Measurements from ENCODE around the gene ATF6.

ATF6 gene

DNA sequence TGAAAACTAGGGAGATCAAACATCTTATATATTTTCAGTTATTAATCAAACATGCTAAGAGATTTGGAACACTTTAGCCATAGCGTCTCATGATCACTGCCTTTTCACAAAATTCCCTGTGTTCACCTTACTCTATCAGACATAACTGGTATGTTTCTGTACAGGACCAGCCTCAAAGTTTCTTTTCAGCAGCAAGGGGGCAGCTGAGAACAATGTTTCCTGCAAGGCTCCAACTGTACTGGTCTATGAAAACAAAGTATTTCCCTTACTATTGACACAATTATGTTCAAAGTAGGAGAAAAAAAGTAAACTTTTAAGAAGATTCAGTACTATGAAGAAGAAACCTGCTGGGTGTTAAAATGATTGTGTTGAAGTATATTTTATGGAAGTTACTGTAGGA is 98.5 kb downstream of the ATF6 start:
- in situ Hi-C loops (cut with MboI; ENCODE audit: low pct_unique_long_range_greater_than_20kb, low sequenced_read_pairs): no loop called here
- no peak for DNase-seq

DNA sequence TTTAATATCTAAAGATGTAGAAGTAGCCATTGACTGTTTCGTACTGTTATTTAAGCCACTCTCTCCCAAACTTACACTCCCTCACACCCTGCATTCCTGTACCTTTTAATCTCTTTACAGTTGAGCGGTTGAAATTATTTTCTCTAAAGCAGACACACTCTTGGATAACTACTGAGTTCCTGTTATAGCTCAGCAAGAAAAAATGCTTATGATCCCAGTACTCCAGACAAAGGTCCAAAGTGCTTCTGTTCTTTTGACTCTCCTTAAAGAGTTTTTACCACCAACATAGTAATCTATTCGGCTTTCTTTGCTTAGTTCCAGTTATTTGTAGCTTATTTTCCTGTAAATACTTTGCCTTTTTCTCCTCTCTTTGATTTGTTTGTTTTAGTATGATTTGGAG is 100.1 kb downstream of the ATF6 start:
- in situ Hi-C loops (cut with MboI; ENCODE audit: low pct_unique_long_range_greater_than_20kb, low sequenced_read_pairs): no loop called here

DNA sequence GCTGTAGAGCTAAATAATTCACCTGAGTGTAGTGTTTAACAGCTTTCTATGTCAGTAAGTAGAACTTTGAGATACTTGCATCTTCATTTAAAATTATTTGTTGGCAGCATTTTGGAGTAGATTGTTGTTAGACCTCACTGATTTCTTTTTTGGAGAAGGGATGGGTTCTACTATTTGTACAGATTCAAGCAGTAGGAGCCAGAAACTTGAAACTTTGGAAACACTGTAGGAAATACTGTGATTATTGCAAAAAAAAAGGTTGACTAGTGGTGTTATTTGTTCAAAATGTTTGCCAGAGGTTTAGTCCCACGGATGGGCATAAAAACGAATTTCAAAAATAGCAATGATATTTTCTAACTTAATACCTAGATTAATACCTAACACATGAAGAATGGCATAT is 102.7 kb downstream of the ATF6 start:
- in situ Hi-C loops (cut with MboI; ENCODE audit: low pct_unique_long_range_greater_than_20kb, low sequenced_read_pairs): no loop called here
- no peak for DNase-seq

More for the DNA sequence above, 100.1 kb downstream of the ATF6 start:
- no peak for DNase-seq

DNA sequence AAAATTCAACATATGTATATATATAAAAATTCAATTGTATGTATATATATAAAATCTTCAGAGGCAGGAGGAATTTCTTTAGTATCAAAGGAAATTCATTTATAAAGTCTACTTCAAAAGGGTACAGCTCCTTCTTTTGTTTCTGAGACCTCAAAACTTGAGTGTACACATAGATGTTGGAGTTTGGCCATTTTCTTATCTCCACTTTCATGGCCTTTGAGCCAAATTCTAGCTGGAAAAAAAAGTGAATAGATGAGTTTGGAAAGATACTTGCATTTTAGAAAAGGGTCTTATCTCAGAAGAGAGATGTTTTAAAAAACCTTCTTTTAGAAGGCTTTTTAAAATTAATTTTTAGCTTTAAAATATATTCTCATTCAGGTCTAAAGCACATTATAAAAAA is 103.2 kb downstream of the ATF6 start:
- in situ Hi-C loops (cut with MboI; ENCODE audit: low pct_unique_long_range_greater_than_20kb, low sequenced_read_pairs): no loop called here
- DNase-seq: no peak

DNA sequence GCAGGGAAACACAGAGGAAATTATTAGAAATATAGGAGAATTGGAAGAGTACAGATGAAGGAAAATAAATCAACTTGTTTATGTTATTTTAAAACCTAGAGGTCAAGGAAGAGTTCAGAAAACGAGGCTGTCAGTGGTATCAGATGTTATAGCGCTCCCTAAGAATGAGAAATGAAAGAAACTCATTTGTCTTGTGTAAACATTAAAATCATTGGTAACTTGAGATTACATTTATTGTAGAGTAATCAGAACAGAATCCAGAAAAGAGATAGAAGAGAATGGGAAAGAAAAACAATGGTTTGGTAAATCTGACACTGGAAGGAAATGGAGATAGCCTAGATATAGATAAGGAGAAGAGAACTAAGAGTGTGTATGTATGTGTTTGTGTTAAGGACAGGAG is 106.4 kb downstream of the ATF6 start:
- in situ Hi-C loops (cut with MboI; ENCODE audit: low pct_unique_long_range_greater_than_20kb, low sequenced_read_pairs): no loop called here
- no peak for DNase-seq

DNA sequence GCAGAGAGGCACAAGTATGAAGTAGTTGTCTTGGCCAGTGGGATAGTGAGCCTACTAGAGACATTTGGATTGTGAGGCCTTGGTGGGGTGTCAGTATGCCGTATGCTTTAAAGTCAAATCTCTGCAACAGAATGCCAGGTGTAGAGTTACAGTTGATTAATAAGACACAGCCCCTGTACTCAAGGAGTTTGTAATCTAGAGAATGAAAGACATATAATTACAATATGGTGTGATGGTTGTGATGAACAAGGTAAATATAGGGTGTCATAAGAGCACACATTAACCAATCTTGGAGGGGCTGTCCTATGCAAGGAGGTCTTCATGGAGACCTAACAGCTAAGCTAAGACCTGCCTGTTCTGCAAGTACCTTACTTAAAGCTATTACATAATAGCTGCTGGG is 113.1 kb downstream of the ATF6 start:
- in situ Hi-C loops (cut with MboI; ENCODE audit: low pct_unique_long_range_greater_than_20kb, low sequenced_read_pairs): no loop called here
- no peak for DNase-seq

DNA sequence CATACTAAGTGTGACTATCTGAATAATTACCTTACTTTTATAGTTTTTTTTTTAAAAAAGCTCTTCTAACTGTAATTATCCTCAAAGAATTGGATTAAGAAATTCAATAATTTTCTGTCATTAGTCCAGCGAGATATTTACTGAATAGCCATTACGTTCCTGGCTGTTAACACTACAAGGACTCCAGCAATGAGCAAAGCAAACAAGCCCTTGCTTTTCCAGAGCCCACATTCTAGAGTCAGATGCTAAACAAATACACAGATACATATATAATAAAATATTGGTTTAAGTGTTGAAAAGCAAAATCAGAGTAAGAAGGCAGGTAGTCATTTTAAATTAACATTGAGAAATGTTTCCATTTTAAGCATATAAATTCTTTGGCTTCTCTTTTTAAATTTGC is 118.4 kb downstream of the ATF6 start:
- DNase-seq: no peak
- in situ Hi-C loops (cut with MboI; ENCODE audit: low pct_unique_long_range_greater_than_20kb, low sequenced_read_pairs): no loop called here

DNA sequence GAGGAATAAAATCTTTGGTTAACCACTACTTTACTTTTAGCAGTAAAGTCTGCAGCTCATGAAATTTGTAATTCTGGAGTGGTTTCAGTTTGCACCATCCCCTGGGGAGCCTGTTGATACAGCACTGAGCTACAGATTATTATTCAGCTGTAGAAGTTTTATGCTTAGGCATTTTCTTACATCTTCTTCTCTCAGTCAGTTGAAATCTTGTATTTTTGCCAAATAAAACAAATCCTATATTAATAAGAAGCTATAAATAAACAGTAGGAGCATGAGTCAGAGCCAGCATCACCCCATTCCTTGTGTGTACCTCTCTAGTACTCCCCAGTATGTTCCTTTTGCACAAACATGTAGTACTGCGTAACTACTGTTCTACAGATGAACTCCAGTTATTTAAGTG is 118.9 kb downstream of the ATF6 start:
- DNase-seq: no peak
- in situ Hi-C loops (cut with MboI; ENCODE audit: low pct_unique_long_range_greater_than_20kb, low sequenced_read_pairs): no loop called here

DNA sequence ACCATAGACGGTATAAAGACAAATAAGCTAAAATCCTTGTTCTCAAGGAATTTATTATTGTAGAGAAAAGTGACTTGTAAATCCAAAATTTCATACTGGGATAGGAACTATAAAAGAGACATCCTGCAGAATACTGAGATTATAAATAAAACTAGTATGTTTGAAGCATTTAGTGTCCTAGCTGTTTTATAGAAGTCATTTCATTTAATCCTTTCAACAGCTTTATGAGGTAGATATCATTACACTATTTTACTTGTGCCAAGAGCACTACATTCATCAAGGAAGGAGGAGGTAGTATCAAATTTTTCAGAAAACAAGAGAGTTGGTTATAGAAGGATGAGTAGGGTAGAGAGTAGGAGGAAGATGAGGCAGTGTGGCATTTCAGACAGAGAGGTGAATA is 119.6 kb downstream of the ATF6 start:
- no peak for DNase-seq
- in situ Hi-C loops (cut with MboI; ENCODE audit: low pct_unique_long_range_greater_than_20kb, low sequenced_read_pairs): no loop called here

DNA sequence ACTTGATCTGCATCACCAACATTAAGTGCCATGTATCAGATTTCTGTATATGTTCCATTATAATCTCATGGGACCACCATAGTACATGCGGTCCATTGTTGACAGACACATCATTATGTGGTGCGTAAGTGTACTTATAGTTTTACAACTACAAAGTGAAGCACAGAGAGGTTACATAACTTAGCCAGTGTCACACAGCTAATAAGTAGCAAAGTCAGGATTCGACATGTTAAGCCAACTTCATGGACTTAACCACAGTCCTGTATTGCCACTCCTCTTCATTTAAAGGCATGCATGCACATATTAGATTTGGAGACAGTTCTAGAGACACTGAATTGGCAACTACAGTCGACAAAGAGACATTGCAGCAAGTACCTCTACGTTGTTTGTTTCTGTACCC is 120.5 kb downstream of the ATF6 start:
- in situ Hi-C loops (cut with MboI; ENCODE audit: low pct_unique_long_range_greater_than_20kb, low sequenced_read_pairs): no loop called here
- DNase-seq: no peak

DNA sequence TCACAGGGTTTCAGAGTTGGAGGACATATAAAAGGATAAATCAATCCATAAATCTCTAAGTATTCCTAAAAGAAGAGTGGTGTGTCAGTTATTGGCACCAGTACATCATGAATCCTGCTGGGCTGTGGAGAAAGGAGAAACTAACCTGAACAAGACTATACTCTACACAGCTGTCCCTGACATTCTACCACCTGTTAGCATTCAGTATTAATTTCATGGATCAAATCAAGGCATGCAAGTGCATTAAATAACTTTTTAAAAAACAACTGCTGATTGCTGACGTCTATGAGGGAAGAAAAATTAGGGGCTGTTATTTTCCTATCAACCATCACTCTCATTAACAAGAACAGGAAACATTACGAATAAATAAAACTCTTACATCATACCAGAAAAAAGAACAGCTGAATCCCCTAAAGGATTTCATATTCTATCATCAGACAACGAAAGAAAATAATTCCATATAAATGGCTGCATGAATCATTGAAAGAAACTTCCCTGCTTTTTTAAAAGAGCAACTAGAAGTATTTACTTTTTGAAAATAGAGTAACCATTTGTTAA is 121.7 kb downstream of the ATF6 start:
- DNase-seq: no peak
- in situ Hi-C loops (cut with MboI; ENCODE audit: low pct_unique_long_range_greater_than_20kb, low sequenced_read_pairs): no loop called here

DNA sequence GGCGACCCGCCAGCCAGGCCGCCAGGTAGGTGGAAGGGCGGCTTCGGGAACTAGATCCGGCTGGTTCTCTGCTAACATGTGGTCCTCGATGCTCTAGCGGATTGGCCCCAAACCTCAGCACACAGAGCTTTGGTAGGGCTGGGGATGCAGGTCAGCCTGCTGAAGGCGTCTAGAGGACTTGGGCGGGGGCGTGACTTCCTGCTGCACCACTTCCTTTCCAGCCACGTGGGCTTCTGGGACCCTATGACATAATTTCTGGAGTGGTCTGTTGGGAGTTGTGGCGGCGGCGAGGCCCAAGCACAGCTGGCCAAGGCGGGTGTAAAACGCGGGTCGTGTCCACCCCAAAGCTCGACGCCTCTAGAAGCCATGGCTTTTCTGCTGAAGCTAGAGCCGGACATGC is 124.5 kb downstream of the ATF6 start:
- no peak for DNase-seq
- in situ Hi-C loops (cut with MboI; ENCODE audit: low pct_unique_long_range_greater_than_20kb, low sequenced_read_pairs): no loop called here

DNA sequence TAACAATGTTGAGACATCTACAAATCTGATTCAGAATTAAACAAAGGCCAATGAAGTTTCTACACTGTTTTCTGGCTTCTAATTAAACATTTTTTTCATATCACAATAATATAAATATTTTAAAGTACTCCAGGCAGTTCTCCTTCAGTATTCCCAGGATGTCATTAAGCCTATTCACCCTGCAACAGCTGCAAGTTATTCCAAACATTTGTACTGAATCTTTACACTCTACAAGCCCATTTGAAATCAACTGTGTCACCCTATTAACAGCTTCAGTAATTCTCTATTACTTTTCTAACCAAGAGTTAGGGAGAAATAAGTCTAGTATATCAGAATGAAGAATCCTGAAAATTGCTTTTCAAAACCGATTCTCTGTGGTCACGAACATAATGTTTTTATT is 133.0 kb downstream of the ATF6 start:
- in situ Hi-C loops (cut with MboI; ENCODE audit: low pct_unique_long_range_greater_than_20kb, low sequenced_read_pairs): no loop called here
- no peak for DNase-seq

DNA sequence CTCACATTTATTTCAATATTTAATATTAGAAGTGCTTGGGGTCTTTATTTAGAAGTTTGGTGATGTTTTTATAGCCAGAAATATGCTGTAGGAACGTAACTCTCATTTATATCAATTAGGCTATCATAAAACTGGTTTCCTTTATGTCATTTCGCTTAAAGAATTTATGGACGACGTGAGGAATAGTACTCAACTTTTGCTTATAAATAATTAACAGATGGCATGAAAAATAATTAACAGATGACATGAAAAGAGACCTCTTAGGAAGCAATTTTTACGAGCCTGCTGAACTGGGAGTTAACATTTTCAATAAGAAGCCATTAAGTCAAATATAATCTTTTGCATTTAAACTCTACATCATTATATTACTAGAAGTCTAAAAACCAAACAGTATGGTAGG is 134.0 kb downstream of the ATF6 start:
- in situ Hi-C loops (cut with MboI; ENCODE audit: low pct_unique_long_range_greater_than_20kb, low sequenced_read_pairs): no loop called here
- DNase-seq: no peak

DNA sequence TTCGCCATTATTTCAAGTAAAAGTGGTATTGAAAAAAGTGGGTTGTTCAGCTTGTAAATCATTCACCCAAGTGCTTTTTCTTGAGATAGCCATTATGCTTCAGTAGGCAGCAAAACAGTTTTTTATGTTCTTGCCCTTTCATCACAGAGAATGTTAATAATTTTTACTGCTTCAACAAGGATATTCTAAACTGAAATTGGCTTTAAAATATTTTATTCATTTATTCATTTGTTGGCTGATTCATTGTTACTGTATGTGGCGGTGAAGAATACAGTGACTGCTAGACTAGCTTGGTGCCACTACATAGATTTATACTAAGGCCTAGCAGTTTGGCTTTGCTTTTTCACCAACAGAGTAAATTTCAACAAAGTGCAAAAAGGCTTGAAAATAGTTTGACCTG is 136.1 kb downstream of the ATF6 start:
- in situ Hi-C loops (cut with MboI; ENCODE audit: low pct_unique_long_range_greater_than_20kb, low sequenced_read_pairs): no loop called here
- DNase-seq: no peak

DNA sequence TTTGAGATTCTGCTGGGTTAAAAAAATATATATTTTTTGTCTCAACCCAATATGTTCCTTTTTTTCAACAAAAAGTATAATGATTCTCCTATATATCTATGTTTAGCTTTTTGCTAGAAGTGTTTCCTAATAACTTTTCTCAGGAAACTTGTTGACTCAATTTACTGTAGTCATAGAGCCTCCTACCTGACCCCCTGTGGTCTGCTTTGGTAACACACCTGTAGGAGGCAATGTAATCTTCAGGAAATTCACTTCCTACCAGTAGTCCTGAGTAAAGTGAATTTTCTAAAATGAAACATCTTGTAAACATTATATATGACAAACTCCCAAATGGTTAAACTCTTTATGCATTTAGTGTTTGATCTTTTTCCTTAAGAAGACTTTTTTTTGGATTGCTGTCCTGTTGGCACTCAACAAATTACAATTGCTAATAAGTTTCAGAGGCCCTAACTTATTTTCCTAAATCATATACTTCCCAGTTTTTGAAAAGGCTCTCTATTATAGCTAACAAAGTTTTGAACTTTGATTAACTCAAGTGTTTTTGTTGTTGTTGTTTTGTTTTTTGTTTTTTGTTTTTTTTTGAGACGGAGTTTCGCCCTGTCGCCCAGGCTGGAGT is 139.3 kb downstream of the ATF6 start:
- peak; percentile 18 for DNase-seq
- in situ Hi-C loops (cut with MboI; ENCODE audit: low pct_unique_long_range_greater_than_20kb, low sequenced_read_pairs): no loop called here

DNA sequence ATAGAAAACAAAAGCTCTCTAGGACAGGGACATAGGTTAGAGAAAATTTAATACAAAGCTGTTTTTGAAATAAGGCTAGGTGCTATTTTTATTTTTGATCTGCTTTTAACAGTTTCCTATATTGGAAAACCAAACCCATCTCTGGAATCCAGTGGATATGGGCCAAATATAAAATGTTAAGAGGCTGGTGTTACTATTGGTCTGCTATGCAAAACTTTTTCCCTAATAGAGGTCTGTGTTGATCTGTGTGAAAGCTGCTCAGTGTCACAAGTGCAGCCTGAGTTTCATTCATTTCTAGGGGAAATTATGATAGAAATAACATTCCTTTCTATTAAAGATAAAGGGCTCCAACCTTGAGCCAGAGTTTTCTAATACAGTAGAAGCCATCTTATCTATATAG is 141.1 kb downstream of the ATF6 start:
- no peak for DNase-seq

DNA sequence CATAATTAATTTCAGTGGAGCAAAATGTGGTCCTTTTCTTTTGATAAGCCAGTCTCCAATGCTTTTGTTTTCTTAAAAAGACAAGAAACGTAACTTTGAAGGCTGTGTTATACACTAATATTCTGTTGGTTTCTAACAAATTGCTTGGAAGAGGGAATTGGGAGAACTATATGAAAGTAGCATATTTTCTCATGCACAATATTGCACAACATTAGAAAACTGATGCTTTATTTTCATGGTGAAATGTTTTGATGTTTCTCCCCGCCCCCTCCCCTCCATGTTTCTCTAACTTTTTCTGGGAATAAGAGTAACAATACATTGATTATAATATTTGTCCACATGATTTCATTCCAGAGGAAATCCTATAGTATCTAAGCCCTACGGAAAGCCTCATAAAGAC is 142.1 kb downstream of the ATF6 start:
- DNase-seq: no peak
- in situ Hi-C loops (cut with MboI; ENCODE audit: low pct_unique_long_range_greater_than_20kb, low sequenced_read_pairs): no loop called here

More for the DNA sequence above, 141.1 kb downstream of the ATF6 start:
- in situ Hi-C loops (cut with MboI; ENCODE audit: low pct_unique_long_range_greater_than_20kb, low sequenced_read_pairs): no loop called here

DNA sequence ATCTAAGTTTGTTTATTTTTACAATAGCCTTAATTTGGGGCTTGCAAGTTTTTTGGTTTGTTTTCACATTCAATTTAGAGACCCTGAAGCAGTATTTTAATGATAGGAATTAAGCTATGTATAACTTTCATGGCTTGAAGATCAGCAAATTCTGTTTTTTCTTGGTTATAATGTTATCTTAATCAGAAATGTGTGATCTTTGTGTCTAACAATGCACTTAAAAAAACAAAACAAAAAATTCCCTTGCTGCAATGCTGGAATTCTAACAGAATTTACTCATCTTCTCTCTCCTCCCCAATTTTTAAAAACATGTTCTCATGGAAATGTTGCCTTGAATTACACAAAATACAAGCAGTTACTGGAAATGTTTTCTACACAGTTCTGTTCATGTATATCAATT is 144.5 kb downstream of the ATF6 start:
- in situ Hi-C loops (cut with MboI; ENCODE audit: low pct_unique_long_range_greater_than_20kb, low sequenced_read_pairs): no loop called here
- DNase-seq: no peak

DNA sequence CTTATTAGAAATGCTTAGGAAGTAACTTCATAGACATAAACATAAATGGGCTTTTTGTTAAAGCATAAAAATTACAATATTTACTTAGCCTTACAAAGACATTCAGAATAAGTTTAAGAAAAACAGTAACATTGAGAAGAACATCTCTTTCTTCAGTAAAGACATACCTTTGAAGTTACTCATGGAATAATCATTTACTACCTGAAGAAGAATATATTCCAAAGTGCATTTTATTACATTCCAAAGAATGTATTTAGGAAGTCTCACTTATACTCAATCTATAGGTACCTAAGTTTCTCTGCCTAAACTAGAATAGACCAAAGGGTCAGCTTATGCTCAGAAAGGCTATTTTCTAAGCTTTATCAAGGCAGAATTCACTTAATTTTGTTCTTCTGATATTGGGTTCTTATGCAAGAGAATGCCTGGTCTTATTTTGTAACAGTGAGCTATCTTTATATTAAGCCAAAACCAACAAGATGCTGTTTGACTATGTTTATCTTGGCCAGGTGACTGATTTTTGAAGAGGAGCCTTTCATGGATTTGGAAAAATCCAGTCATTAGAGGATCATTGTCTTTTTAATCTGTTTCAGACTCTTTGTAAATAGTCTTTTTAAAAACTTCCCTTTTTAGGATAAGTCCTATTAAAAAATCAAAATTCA is 147.5 kb downstream of the ATF6 start:
- in situ Hi-C loops (cut with MboI; ENCODE audit: low pct_unique_long_range_greater_than_20kb, low sequenced_read_pairs): no loop called here
- DNase-seq: no peak

DNA sequence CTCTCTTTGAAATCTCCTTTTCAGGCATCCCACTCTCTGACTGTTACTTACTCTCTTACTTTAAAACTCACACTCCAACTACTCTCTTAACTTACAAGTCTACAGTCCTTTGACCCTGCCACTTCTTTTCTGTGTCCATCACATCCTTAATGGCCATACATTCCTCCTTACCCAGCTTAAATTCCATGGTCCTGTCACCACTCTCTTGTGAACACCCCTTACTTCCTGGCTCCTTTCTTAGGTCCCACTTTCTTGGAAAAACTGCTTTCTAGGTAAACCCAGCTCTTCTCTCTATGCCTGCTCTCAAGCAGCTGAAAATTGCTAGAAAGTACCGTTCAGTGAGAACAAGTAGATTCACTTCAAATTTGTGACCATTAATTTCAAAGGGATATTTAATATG is 148.5 kb downstream of the ATF6 start:
- no peak for DNase-seq
- in situ Hi-C loops (cut with MboI; ENCODE audit: low pct_unique_long_range_greater_than_20kb, low sequenced_read_pairs): no loop called here
